OCI-M1 (cell line): Measurements from ENCODE around the gene ZSCAN1.
"Not testable (repeated sequence)": the region's sequence is repeated elsewhere in the genome, so short reads cannot be mapped to it uniquely, and the experiment has no call there.

Experiments
- DNase-seq: peaks from one replicate; lab custom pipeline; 2025; lab: John Stamatoyannopoulos, UW

Gene ZSCAN1

GRCh38 chr19:58033741-58034476, at the start of gene ZSCAN1:
ZSCAN1 (plus strand) TSS chr19:58034025; CDS start chr19:58037837, 3,812 bp downstream.
- peak; percentile 98 for DNase-seq

GRCh38 chr19:57992841-57993240, 41.0 kb upstream of the ZSCAN1 start:
- no peak for DNase-seq

- no peak for DNase-seq
These were observed 33.1 kb upstream of the ZSCAN1 start for GRCh38 chr19:58000677-58001076.

- DNase-seq: peak; percentile 65
These were observed 31.9 kb upstream of the ZSCAN1 start for GRCh38 chr19:58001895-58002369.

GRCh38 chr19:58002384-58003173, 31.2 kb upstream of the ZSCAN1 start, which contains the start of gene ZNF606:
ZNF606 (minus strand) TSS chr19:58002820; CDS start chr19:58001319, 1,501 bp downstream.
- peak; percentile 90 for DNase-seq

- DNase-seq: no peak
These were observed 30.5 kb upstream of the ZSCAN1 start for GRCh38 chr19:58003174-58003828.

- DNase-seq: peak; percentile 59
These were observed 26.5 kb upstream of the ZSCAN1 start for GRCh38 chr19:58007285-58007684.

- not testable (repeated sequence) for DNase-seq
These were observed 24.9 kb upstream of the ZSCAN1 start for GRCh38 chr19:58008877-58009276.

GRCh38 chr19:58009301-58009665, 24.5 kb upstream of the ZSCAN1 start:
- DNase-seq: no peak

- DNase-seq: peak; percentile 97
These were observed 24.0 kb upstream of the ZSCAN1 start for GRCh38 chr19:58009666-58010301.

- DNase-seq: no peak
These were observed 23.3 kb upstream of the ZSCAN1 start for GRCh38 chr19:58010507-58010906.

- peak; percentile 79 for DNase-seq
These were observed 19.7 kb upstream of the ZSCAN1 start for GRCh38 chr19:58014141-58014540.

- no peak for DNase-seq
These were observed 13.7 kb upstream of the ZSCAN1 start for GRCh38 chr19:58020129-58020528.

- peak; percentile 93 for DNase-seq
These were observed 12.1 kb upstream of the ZSCAN1 start for GRCh38 chr19:58021541-58022282.

GRCh38 chr19:58022283-58022660, 11.6 kb upstream of the ZSCAN1 start:
- DNase-seq: no peak

GRCh38 chr19:58024661-58025060, 9.2 kb upstream of the ZSCAN1 start:
- DNase-seq: no peak

GRCh38 chr19:58034477-58034793, 610 bp downstream of the ZSCAN1 start:
- DNase-seq: no peak

- no peak for DNase-seq
These were observed 2.0 kb downstream of the ZSCAN1 start for GRCh38 chr19:58035863-58036262.

- DNase-seq: no peak
These were observed 4.3 kb downstream of the ZSCAN1 start for GRCh38 chr19:58037927-58038687.

GRCh38 chr19:58038688-58039204, 4.9 kb downstream of the ZSCAN1 start:
- peak; percentile 85 for DNase-seq
